WERI-Rb-1 (cell line): Measurements from ENCODE around the gene ATRNL1.

Experiments
- DNase-seq: peaks from one replicate; pipeline ENCODE4 v3.0.0-alpha.2; 2020
- H3K27ac ChIP-seq: fragments of 250-450 bp; sonication (Bioruptor Pico); 2 replicates; pipeline ENCODE4 v1.5.1; 2020; ENCODE audit warnings: mild to moderate bottlenecking, moderate library complexity
- H3K27me3 ChIP-seq: fragments of 250-450 bp; sonication (Bioruptor Pico); 2 replicates; pipeline ENCODE4 v1.5.1; 2021; ENCODE audit warnings: mild to moderate bottlenecking, low read depth, moderate library complexity; ENCODE audit not compliant: insufficient read depth, severe bottlenecking
- H3K36me3 ChIP-seq: fragments of 250-450 bp; sonication (Bioruptor Pico); 2 replicates; pipeline ENCODE4 v1.5.1; 2020; ENCODE audit warnings: mild to moderate bottlenecking, moderate library complexity
- H3K4me3 ChIP-seq: 2 replicates; pipeline ENCODE4 v1.5.1; 2011; ENCODE audit warnings: low read depth, mild to moderate bottlenecking, control low read depth, low read length
- H3K9me3 ChIP-seq: fragments of 250-450 bp; sonication (Bioruptor Pico); 2 replicates; pipeline ENCODE4 v1.5.1; 2021; ENCODE audit warnings: mild to moderate bottlenecking, moderate library complexity; ENCODE audit not compliant: severe bottlenecking
- TF ChIP-seq, protein P1 (sequence below): IDR thresholded peaks from 2 replicates; pipeline ENCODE4 v1.5.1; 2011; ENCODE audit warnings: low read depth, mild to moderate bottlenecking, control low read depth, inconsistent platforms, low read length

Gene ATRNL1

DNA sequence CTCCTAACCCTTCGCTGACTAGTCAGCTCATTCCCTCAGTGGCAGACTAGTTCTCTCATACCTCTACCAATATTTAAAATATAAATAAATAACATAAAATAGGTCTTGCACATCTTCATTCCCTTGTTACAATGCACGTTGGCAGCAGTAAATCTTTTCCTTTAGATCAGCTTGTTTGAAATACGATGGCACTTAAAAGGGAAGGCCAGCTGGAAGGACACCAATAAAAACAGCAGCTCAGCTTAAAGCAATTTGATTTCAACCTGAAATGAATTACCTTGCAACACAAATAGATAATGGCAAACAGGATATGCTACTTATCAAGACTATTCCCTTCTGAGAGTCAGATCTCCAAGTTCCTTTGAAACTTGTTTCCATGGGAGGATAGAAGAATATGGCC, 858.1 kb downstream of the ATRNL1 start:
- no peak overlapping the region for H3K4me3 ChIP-seq
- H3K9me3 ChIP-seq = no peaks in the 10 kb centered on the region
- DNase-seq = no peak
- no peak overlapping the region for H3K27ac ChIP-seq
- TF ChIP-seq, protein P1, sequence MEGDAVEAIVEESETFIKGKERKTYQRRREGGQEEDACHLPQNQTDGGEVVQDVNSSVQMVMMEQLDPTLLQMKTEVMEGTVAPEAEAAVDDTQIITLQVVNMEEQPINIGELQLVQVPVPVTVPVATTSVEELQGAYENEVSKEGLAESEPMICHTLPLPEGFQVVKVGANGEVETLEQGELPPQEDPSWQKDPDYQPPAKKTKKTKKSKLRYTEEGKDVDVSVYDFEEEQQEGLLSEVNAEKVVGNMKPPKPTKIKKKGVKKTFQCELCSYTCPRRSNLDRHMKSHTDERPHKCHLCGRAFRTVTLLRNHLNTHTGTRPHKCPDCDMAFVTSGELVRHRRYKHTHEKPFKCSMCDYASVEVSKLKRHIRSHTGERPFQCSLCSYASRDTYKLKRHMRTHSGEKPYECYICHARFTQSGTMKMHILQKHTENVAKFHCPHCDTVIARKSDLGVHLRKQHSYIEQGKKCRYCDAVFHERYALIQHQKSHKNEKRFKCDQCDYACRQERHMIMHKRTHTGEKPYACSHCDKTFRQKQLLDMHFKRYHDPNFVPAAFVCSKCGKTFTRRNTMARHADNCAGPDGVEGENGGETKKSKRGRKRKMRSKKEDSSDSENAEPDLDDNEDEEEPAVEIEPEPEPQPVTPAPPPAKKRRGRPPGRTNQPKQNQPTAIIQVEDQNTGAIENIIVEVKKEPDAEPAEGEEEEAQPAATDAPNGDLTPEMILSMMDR = no peak
- no peaks in the 10 kb centered on the region for H3K36me3 ChIP-seq
- H3K27me3 ChIP-seq = no peaks in the 10 kb centered on the region

DNA sequence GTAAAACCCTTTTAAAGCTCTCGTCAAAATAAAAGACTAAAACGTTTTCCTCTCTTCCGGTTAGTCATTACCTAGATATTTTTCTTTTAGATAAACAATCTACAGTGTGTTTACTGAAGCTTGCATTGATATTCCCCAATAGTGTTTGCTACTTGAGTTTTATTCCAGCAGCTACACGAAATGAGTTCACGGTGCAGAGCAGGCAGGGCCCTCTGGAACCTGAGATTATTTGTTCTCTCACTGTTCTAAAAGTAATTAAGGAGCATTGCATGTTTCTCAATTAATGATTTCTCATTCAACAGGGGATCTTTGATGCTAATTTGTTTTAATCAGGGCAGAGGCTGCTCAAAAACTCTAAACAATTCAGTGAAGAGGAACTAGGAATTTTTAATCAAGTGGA, 860.1 kb downstream of the ATRNL1 start:
- H3K27me3 ChIP-seq = no peaks in the 10 kb centered on the region
- no peaks in the 10 kb centered on the region for H3K36me3 ChIP-seq
- no peak overlapping the region for H3K27ac ChIP-seq
- TF ChIP-seq, protein P1 = no peak
- H3K9me3 ChIP-seq = no peaks in the 10 kb centered on the region
- no peak for DNase-seq
- no peak overlapping the region for H3K4me3 ChIP-seq

DNA sequence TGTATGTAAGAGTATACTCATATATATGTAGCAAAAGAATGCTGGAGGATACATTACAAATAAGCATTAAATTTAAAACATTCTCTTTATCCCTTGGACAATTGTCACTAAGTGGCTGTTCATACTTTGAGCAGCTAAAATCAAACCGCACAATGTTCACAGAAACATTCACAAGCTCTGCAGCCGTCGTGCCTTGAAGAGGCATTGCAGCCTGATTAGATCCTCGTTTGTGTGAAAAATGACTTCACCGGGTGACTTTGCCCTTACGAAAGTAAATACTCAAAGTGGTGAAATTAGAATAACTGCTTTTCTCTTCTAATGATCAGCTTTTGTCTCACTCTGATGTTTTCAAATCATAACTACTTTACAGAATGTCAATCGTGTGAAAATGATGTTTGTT, 860.8 kb downstream of the ATRNL1 start:
- H3K27me3 ChIP-seq = no peaks in the 10 kb centered on the region
- no peak overlapping the region for H3K4me3 ChIP-seq

DNA sequence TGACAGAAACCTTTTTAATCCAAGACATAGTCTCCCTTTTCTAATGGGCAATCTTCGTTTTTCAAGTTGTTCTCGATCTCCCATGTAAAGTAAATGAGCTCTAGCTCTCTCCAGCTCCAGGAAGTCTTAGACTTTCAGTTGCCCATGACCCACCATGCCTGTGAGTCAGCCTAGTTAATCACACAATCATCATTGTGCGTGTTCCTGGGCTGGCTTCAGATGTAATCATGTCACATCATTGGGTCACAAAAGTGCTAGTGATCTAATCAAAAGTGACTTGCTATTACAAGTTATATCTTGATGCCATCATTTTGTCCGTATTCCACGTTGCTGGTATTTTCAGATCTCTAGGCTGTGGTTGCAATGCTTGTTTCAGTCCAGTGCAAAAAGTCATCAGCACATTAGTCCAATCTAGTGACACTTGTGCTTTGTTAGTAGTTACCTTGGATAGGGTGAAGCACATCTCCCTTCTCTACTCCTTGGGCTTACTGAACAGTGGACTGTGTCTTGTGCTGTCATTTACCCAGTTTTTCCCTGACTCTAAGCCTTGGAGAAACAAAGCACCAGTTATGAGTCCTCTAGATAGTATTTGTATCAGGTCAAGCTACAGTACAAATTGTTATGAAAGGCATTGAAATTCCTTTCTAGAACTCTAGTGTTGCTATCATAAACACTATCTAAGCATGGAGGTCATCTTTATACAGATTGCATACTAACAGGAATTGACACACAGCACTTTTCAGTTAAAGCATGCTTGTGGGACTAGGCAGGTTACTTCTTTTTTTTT, 863.3 kb downstream of the ATRNL1 start:
- no peak for DNase-seq
- Histone ChIP-seq H3K9me3 (no peaks in the 10 kb centered on the region), H3K4me3 (no peak overlapping the region), H3K27me3 (no peaks in the 10 kb centered on the region), H3K27ac (no peak overlapping the region), H3K36me3 (no peaks in the 10 kb centered on the region)
- TF ChIP-seq, protein P1 = no peak

More for the DNA sequence above, 860.8 kb downstream of the ATRNL1 start:
- H3K27ac ChIP-seq = no peak overlapping the region
- no peaks in the 10 kb centered on the region for H3K36me3 ChIP-seq
- DNase-seq = no peak
- H3K9me3 ChIP-seq = no peaks in the 10 kb centered on the region
- TF ChIP-seq, protein P1 = no peak

DNA sequence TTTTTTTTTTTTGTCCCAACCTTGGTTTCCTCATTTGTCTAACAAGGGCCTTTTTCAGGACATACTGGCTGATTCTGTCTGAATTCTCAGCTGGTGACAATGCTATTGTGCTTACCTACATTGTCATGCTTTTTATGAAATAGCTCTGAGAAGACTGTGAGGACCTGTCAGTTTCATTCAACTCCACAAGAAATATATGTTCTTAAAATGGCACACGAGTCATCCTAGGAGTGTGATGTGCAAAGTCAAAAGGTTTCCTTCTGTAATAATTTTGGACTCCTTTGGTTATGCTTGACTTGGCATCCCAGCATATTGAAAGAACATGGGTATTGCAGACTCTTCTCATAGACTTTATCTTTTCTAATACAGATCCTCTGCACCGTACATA, 863.8 kb downstream of the ATRNL1 start:
- Histone ChIP-seq H3K4me3 (no peak overlapping the region), H3K27ac (no peak overlapping the region), H3K36me3 (no peaks in the 10 kb centered on the region), H3K27me3 (no peaks in the 10 kb centered on the region), H3K9me3 (no peaks in the 10 kb centered on the region)
- TF ChIP-seq, protein P1 = no peak
- DNase-seq = no peak
